ENCODE results near the gene LCN12.

LCN12 gene

GRCh38 chr9:136910901-136911245 lies 41.2 kb upstream of the LCN12 start:
- Mint-ChIP-seq H3K27me3 (ENCODE audit: low read depth) (no peaks in the 10 kb centered on the region), H3K4me1 (no peaks in the 10 kb centered on the region), H3K9me3 (no peaks in the 10 kb centered on the region), H3K4me3 (no peak overlapping the region), H3K27ac (no peak overlapping the region), H3K36me3 (ENCODE audit: low read depth) (peaks cover 27% of the 10 kb centered on the region)
- TF ChIP-seq, protein P1, sequence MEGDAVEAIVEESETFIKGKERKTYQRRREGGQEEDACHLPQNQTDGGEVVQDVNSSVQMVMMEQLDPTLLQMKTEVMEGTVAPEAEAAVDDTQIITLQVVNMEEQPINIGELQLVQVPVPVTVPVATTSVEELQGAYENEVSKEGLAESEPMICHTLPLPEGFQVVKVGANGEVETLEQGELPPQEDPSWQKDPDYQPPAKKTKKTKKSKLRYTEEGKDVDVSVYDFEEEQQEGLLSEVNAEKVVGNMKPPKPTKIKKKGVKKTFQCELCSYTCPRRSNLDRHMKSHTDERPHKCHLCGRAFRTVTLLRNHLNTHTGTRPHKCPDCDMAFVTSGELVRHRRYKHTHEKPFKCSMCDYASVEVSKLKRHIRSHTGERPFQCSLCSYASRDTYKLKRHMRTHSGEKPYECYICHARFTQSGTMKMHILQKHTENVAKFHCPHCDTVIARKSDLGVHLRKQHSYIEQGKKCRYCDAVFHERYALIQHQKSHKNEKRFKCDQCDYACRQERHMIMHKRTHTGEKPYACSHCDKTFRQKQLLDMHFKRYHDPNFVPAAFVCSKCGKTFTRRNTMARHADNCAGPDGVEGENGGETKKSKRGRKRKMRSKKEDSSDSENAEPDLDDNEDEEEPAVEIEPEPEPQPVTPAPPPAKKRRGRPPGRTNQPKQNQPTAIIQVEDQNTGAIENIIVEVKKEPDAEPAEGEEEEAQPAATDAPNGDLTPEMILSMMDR (IDR thresholded peaks at IDR 0.05; ENCODE audit: unreplicated experiment in 3 of 3) = no peak

DNA sequence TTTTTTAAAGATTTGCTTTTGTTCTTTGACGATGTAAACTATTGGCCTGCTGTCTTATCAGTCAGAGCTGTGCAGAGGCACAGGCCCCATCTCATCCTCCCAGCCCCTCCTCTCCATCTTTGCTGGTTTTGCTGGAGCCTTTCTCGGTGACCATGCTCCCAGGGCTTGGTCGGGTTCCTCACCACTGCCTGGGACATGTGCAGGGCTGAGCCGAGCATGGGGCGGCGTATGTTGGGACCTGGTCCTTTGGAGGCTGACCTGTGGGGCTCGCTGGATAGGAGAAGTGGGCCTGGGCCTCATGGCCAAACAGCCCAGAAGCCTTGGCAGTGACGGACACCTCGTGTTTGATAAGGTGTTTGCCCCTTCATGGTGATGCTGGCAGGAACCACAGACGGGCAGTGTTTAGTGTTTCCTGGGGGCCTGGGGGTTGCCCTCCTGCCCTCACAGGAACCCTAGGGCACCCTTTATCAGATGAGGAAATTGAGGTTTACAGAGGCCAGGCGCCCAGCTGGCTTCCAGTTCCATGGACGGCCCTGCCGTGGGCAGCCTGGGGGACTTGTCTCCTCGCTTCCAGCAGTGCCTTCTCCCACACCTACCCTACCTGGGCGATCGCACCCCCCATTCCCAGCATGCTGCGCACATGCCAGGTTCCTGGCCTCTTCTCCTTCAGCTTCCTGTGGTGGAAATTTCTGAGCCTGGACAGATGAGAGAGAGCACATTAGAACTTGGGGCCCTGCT lies 38.2 kb upstream of the LCN12 start:
- TF ChIP-seq, protein P1 (IDR thresholded peaks at IDR 0.05; ENCODE audit: unreplicated experiment in 3 of 3) = no peak
- Mint-ChIP-seq H3K9me3 (no peaks in the 10 kb centered on the region), H3K4me1 (no peaks in the 10 kb centered on the region), H3K27ac (no peak overlapping the region), H3K4me3 (no peak overlapping the region), H3K27me3 (ENCODE audit: low read depth) (no peaks in the 10 kb centered on the region), H3K36me3 (ENCODE audit: low read depth) (peaks cover 35% of the 10 kb centered on the region)

DNA sequence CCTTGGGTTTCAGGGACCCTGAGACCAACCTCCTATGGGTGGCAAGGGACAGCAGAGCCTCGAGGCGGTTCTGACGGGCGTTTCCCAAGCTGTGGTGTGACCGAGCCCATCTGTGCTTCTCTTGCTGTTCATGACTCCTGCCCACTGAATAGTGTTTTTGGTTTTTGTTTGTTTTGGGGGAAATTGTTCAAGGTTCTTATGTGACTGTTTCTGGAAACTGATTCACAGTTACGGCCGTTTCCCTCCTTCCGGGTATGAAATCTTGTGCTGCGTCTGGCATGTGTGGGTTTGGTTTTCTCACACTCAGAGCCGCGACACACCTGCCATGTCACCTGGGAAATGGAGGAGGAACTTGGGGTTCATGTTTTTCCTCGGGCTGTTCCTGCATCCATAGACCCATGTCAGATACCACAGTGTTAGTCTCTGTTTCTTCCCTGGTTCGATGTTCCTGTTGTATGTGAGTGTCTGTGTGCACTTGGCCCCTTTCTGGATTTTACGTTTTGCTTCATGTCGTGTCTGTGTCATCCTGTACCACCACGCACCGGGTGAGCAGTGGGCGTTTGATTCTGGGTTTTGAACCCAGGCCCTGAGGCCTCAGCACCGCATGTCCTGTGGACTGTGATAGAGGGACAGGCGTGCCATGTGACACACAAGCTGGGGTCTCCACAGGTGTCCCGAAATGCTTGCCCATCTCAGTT lies 36.3 kb upstream of the LCN12 start:
- Mint-ChIP-seq H3K27me3 (ENCODE audit: low read depth) (no peaks in the 10 kb centered on the region), H3K36me3 (ENCODE audit: low read depth) (peaks cover 33% of the 10 kb centered on the region), H3K27ac (no peak overlapping the region), H3K4me3 (no peak overlapping the region), H3K4me1 (no peaks in the 10 kb centered on the region), H3K9me3 (no peaks in the 10 kb centered on the region)
- TF ChIP-seq, protein P1 (IDR thresholded peaks at IDR 0.05; ENCODE audit: unreplicated experiment in 3 of 3) = no peak

DNA sequence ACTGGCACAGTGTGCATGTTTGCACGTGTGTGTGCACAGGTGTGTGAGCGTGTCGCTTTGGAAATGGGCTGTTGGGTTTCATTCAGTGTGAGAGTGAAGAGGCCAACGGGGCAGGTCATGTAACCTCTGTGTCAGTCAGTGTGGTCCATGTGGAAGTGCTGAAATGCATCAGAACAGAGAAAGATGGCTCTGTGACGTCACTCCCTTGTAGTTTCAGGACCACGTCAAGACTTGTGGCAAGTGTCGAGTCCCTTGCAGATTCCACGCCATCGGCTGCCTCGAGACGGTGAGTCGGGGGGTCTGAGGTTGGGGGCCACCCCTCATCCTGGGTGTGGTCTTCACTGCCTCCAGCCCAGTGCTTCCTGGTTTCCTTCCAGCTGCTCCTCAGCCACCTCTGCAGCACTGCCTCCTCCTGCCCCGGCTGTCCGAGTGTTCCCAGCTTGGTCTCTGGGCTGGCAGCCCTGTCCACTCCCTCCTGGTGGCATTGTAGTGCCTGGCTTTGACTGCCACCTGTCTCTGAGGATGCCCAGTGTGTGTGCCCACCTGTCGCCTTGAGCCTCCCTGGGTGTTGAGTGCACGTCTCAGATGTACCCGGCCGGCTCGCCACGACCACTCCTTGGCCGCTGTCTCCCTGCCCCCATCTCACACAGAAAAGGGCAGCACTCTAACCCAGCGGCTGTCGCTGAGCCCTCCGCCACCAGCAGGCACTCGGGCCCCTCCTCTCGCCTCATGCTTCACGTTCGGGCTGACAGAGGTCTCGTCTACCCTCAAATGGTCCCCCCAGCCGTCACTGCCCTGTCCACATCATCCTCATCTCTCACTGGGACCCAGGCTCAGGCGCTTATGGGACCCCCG lies 35.5 kb upstream of the LCN12 start:
- TF ChIP-seq, protein P1 (IDR thresholded peaks at IDR 0.05; ENCODE audit: unreplicated experiment in 3 of 3) = no peak
- no peaks in the 10 kb centered on the region for H3K9me3 Mint-ChIP-seq
- H3K27ac Mint-ChIP-seq = no peak overlapping the region
- H3K4me1 Mint-ChIP-seq = no peaks in the 10 kb centered on the region
- peaks cover 32% of the 10 kb centered on the region for H3K36me3 Mint-ChIP-seq (ENCODE audit: low read depth)
- H3K27me3 Mint-ChIP-seq (ENCODE audit: low read depth) = no peaks in the 10 kb centered on the region
- no peak overlapping the region for H3K4me3 Mint-ChIP-seq

DNA sequence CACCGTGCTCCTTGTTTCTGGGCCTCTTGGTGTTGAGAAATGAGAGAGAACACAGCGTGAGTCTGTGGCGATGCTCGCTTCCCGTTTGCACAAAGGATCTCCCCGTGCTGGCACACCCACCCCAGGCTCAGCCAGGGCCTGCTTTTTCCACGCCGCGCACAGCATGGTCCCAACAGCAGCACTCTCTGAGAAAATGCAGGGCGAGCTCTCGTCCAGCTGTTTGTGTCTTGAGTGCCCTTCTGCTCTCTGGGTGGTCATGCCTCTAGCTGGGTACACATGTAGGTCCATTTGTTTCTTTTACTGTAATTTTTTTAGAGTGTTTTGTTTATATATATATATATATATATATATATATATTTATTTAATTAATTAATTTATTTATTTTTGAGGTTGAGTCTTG lies 34.2 kb upstream of the LCN12 start:
- Mint-ChIP-seq H3K4me1 (no peaks in the 10 kb centered on the region), H3K9me3 (no peaks in the 10 kb centered on the region), H3K4me3 (no peak overlapping the region), H3K36me3 (ENCODE audit: low read depth) (peaks cover 32% of the 10 kb centered on the region), H3K27me3 (ENCODE audit: low read depth) (no peaks in the 10 kb centered on the region), H3K27ac (no peak overlapping the region)
- TF ChIP-seq, protein P1 (IDR thresholded peaks at IDR 0.05; ENCODE audit: unreplicated experiment in 3 of 3) = no peak
